NCI-H1694 (cell line): Measurements from ENCODE around the gene SIRPB2.

Experiments
- DNase-seq: peaks from one replicate; lab custom pipeline; 2025; lab: John Stamatoyannopoulos, UW

Gene SIRPB2

GRCh38 chr20:1440024-1440423 lies 51.2 kb downstream of the SIRPB2 start:
- DNase-seq: no peak

GRCh38 chr20:1438361-1438760 lies 52.9 kb downstream of the SIRPB2 start:
- DNase-seq: no peak

GRCh38 chr20:1437235-1437904 lies 53.9 kb downstream of the SIRPB2 start:
- DNase-seq: peak; percentile 45

- no peak for DNase-seq
These were observed 55.0 kb downstream of the SIRPB2 start for GRCh38 chr20:1436263-1436662.

DNA sequence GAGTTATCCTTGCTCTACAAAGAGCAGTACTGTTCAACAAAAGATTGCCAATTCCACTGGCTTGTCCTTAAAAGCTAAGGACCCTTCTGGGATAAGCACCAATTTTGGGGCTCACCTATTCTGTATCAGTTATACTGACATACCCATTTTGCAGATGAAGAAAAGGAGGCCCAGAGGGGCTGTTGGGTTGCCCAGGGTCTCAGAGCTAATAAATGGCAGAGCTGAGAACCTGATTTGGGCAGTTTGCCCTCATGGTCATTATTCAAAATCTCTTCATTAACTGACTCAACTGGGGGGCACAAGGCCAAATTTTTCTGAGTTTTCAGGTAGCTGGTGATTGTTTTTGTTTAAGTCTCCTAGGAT lies 55.9 kb downstream of the SIRPB2 start:
- no peak for DNase-seq

- DNase-seq: no peak
These were observed 56.5 kb downstream of the SIRPB2 start for GRCh38 chr20:1434571-1435336.

DNA sequence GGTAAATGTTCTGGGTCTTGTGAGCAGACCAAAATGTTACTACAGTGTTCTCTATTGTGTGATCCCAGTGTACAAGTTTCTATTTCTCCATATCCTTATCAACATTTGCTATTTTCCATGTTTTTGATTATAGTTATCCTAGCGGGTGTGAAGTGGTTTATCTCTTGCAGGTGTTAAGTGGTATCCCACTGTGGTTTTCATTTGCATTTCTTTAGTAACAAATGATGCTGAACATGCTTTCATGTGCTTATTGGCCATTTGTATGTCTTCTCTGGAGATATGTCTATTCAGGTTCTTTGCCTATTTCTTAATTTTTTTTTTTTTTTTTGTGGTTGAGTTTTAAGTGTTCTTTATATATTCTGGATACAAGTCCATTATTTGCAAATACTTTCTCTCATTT lies 60.1 kb downstream of the SIRPB2 start:
- DNase-seq: no peak

DNA sequence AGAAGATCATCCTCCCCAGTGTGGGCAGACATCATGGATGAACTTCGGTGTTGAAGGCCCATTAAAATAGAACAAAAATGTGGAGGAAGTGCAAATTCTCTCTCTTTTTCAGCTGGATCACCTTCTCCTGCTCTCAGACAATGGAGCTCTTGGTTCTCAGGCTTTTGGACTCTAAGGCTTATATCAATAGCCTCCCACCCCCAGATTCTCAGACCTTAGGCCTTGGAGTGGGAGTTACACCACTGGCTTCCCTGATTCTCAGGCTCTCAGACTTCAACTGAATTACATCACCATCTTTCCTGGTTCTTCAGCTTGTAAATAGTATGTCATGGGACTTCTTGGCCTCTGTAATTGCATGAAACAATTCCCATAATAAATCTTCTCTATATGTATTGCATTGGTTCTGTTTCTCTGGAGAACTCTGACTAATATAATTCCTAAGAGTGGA lies 61.2 kb downstream of the SIRPB2 start:
- DNase-seq: no peak

GRCh38 chr20:1429143-1429728 lies 62.0 kb downstream of the SIRPB2 start:
- DNase-seq: no peak

- no peak for DNase-seq
These were observed 63.7 kb downstream of the SIRPB2 start for GRCh38 chr20:1427457-1428054.

DNA sequence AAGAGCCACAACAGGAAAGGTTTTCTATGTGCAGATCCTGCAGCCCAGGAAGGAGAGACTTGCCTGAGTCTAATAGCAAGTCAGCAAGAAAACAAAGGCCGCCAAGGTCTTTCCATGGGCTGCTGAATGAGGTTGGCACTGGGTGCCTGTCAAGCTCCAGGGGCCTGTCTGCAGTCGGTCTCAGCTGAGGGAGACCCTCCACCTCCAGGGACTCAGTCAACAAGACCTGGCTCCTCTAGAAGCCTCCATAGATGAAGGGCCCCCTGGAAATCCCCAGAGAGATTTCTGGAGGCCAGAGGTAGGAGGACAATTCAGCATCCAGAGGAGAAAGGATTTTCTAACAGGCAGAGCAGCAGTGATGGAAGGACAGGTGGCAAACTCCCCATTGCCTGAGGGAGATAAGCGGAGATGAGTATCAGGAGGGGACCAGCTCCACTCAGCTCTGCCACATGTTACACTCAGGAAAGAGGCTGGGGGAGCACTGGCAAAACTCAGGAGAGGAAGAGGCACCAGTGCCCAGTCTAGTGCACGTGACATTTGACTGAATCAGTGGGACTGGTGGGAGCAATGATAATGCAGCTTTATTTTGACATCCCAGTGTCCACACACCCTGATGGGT lies 64.9 kb downstream of the SIRPB2 start:
- DNase-seq: no peak
